Thyroid gland (tissue), 4 donors: Measurements from ENCODE around the gene NTNG1. TPM values are rescaled to one million over a fixed set of nuclear protein-coding genes. Genes with fewer than 3 reads are reported as not detected.

Experiments
- DNase-seq, 2 donors: peaks; one replicate each; pipeline ENCODE4 v3.0.0-alpha.2; 2019
- H3K27ac ChIP-seq, 3 donors: fragments of 200-600 bp; sonication (generic); 1 replicate in 2 of 3; 2 replicates in 1 of 3; pipeline ENCODE4 v1.5.1; 2016 to 2019; ENCODE audit warnings: mild to moderate bottlenecking in 1 of 3, moderate library complexity in 1 of 3
- H3K27me3 ChIP-seq: fragments of 200-600 bp; sonication (generic); one replicate; pipeline ENCODE4 v1.5.1; 2019
- H3K36me3 ChIP-seq, 2 donors: fragments of 200-600 bp; sonication (generic); one replicate each; pipeline ENCODE4 v1.5.1; 2016 to 2019
- H3K4me1 ChIP-seq, 2 donors: fragments of 200-600 bp; sonication (generic); one replicate each; pipeline ENCODE4 v1.5.1; 2017 to 2019
- H3K4me3 ChIP-seq, 3 donors: fragments of 200-600 bp; sonication (generic); replicated peaks in 1 of 3; 1 replicate in 2 of 3; 2 replicates in 1 of 3; pipeline ENCODE4 v1.5.1; 2016; ENCODE audit warnings: mild to moderate bottlenecking in 1 of 3
- H3K9me3 ChIP-seq: fragments of 200-600 bp; sonication (generic); one replicate; pipeline ENCODE4 v1.5.1; 2017
- POLR2A ChIP-seq, 2 donors: fragments of 450-650 bp; IDR thresholded peaks; one replicate each; pipeline ENCODE4 v1.6.1; 2017; ENCODE audit warnings: antibody characterized with exemption in 2 of 2, mild to moderate bottlenecking in 2 of 2, moderate library complexity in 1 of 2
- WGBS, 2 donors: methylation state at CpG; one replicate each; pipeline ENCODE4 v1.1.5; 2017; 5-methylcytosine and 5-hydroxymethylcytosine counted together
- intact Hi-C: fragments of 100-400 bp; cut with DNase I; formaldehyde crosslinking; loops from one replicate; pipeline ENCODE4 v1.15.1; 2023
- total RNA-seq, 4 donors: library from RNA; depleted of rRNA; stranded (reverse); fragments of >200 nt; gene quantifications; one replicate each; pipeline ENCODE4 v1.2.3, GENCODE V29; 2016
- TF ChIP-seq, protein P1 (sequence below), 6 experiments: fragments of 200-600 bp in 3 of 6; fragments of 450-650 bp in 3 of 6; sonication (generic) in 3 of 6; IDR thresholded peaks; one replicate each; pipeline ENCODE4 v1.5.1; 2016 to 2019; ENCODE audit warnings: antibody characterized with exemption in 6 of 6, mild to moderate bottlenecking in 2 of 6, inconsistent platforms in 1 of 6, moderate library complexity in 1 of 6

Gene NTNG1
- total RNA-seq, 4 donors from 2014 or later: 0.33 to 0.56 (median 0.54) TPM; not detected in 1

- no peaks in the 10 kb centered on the region for H3K9me3 ChIP-seq
- WGBS, 2 donors: 68 to 74% methylated on average over 8 of the region's 8 CpGs
- no peaks in the 10 kb centered on the region for H3K4me1 ChIP-seq
- H3K4me3 ChIP-seq: no peak overlapping the region
- intact Hi-C loops: no loop called here
- TF ChIP-seq, protein P1, sequence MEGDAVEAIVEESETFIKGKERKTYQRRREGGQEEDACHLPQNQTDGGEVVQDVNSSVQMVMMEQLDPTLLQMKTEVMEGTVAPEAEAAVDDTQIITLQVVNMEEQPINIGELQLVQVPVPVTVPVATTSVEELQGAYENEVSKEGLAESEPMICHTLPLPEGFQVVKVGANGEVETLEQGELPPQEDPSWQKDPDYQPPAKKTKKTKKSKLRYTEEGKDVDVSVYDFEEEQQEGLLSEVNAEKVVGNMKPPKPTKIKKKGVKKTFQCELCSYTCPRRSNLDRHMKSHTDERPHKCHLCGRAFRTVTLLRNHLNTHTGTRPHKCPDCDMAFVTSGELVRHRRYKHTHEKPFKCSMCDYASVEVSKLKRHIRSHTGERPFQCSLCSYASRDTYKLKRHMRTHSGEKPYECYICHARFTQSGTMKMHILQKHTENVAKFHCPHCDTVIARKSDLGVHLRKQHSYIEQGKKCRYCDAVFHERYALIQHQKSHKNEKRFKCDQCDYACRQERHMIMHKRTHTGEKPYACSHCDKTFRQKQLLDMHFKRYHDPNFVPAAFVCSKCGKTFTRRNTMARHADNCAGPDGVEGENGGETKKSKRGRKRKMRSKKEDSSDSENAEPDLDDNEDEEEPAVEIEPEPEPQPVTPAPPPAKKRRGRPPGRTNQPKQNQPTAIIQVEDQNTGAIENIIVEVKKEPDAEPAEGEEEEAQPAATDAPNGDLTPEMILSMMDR (IDR thresholded peaks at IDR 0.05): no peak
- TF ChIP-seq POLR2A (IDR thresholded peaks at IDR 0.05): no peak
- H3K27me3 ChIP-seq: no peaks in the 10 kb centered on the region
- no peak for DNase-seq
- H3K27ac ChIP-seq: no peak overlapping the region
- H3K36me3 ChIP-seq: no peaks in the 10 kb centered on the region
Observed at GRCh38 chr1:107246775-107247345, 106.0 kb downstream of the NTNG1 start.

- 58 to 77% methylated on average over 1 of the region's 1 CpG for WGBS, 2 donors
- TF ChIP-seq POLR2A (IDR thresholded peaks at IDR 0.05): no peak
- TF ChIP-seq, protein P1 (IDR thresholded peaks at IDR 0.05): no peak
- DNase-seq: no peak
- H3K36me3 ChIP-seq: no peaks in the 10 kb centered on the region
- H3K9me3 ChIP-seq: no peaks in the 10 kb centered on the region
- no peaks in the 10 kb centered on the region for H3K4me1 ChIP-seq
- no peak overlapping the region for H3K4me3 ChIP-seq
- intact Hi-C loops: no loop called here
- no peaks in the 10 kb centered on the region for H3K27me3 ChIP-seq
- H3K27ac ChIP-seq: no peak overlapping the region
Observed at GRCh38 chr1:107247679-107248078, 106.8 kb downstream of the NTNG1 start.

DNA sequence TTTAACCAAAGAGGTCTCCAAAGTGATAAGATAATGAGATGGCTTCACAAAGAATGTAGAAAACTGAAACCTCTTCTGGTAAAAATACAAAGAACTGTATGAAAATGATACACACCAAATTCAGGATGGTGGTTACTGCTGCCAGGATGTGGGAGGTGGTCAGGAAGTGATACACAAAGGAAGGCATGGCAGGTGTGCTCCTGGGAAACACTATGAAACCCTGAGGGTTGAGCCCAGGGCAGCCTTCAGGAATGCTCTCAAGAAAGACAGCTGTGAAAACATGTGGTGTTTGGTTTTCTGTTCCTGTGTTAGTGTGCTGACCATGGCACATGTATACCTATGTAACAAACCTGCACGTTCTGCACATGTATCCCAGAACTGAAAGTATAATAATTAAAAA, 109.3 kb downstream of the NTNG1 start:
- intact Hi-C loops: no loop called here
- H3K4me1 ChIP-seq: no peaks in the 10 kb centered on the region
- no peak for DNase-seq
- H3K36me3 ChIP-seq: no peaks in the 10 kb centered on the region
- no peak overlapping the region for H3K4me3 ChIP-seq
- no peak for TF ChIP-seq POLR2A (IDR thresholded peaks at IDR 0.05)
- TF ChIP-seq, protein P1 (IDR thresholded peaks at IDR 0.05): no peak
- H3K27me3 ChIP-seq: no peaks in the 10 kb centered on the region
- no peaks in the 10 kb centered on the region for H3K9me3 ChIP-seq
- H3K27ac ChIP-seq: no peak overlapping the region
- 49 to 53% methylated on average over 1 of the region's 1 CpG for WGBS, 2 donors

DNA sequence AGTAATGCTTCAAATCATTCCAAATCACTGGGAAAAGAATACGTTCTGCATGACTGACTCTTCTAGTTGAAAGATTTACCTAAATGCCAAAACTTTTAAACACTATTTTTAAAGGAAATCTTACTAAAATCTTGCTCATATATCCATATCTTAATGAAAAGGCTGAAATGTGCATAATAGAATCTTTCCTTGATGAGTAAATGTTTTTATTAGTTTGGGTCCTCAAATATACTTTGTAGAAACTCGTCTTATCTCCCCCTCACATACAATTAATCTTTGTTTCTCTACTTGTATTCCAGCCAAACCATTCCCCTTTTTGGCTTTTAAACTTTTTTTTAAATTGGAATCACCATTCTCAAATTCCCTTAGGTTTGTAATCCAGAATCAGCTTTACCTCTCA, 110.2 kb downstream of the NTNG1 start:
- Histone ChIP-seq H3K4me3 (no peak overlapping the region), H3K4me1 (no peaks in the 10 kb centered on the region), H3K27ac (no peak overlapping the region), H3K9me3 (no peaks in the 10 kb centered on the region), H3K36me3 (no peaks in the 10 kb centered on the region), H3K27me3 (no peaks in the 10 kb centered on the region)
- 44 to 48% methylated on average over 2 of the region's 2 CpGs for WGBS, 2 donors
- TF ChIP-seq, protein P1 (IDR thresholded peaks at IDR 0.05): no peak
- TF ChIP-seq POLR2A (IDR thresholded peaks at IDR 0.05): no peak
- intact Hi-C loops: no loop called here
- no peak for DNase-seq

- Histone ChIP-seq H3K27ac (no peak overlapping the region), H3K4me1 (no peaks in the 10 kb centered on the region), H3K4me3 (no peak overlapping the region), H3K27me3 (no peaks in the 10 kb centered on the region), H3K36me3 (no peaks in the 10 kb centered on the region), H3K9me3 (no peaks in the 10 kb centered on the region)
- intact Hi-C loops: no loop called here
- no peak for DNase-seq
- 89 to 90% methylated on average over 2 of the region's 2 CpGs for WGBS, 2 donors
- no peak for TF ChIP-seq POLR2A (IDR thresholded peaks at IDR 0.05)
- TF ChIP-seq, protein P1 (IDR thresholded peaks at IDR 0.05): no peak
Observed at GRCh38 chr1:107251839-107252238, 111.0 kb downstream of the NTNG1 start.
